Measurements from ENCODE around the gene STYK1. TPM values are rescaled to one million over a fixed set of nuclear protein-coding genes. Genes with fewer than 3 reads are reported as not detected.
"Not testable (repeated sequence)": the region's sequence is repeated elsewhere in the genome, so short reads cannot be mapped to it uniquely, and the experiment has no call there.

The STYK1 gene
- total and polyA plus RNA-seq, 4 experiments from 2014 or later = not detected

- Histone ChIP-seq H3K27me3 (ENCODE audit: insufficient read depth, low read length) (no peaks in the 10 kb centered on the region), H3K9me3 (ENCODE audit: control insufficient read depth in 1 of 2, low read length in 2 of 2) (no peaks in the 10 kb centered on the region), H3K4me1 (ENCODE audit: insufficient read depth, low read length) (peaks cover 4% of the 10 kb centered on the region), H3K27ac (ENCODE audit: low read depth, low read length) (no peak overlapping the region), H3K4me3 (ENCODE audit: low read length in 2 of 2) (no peak overlapping the region), H3K36me3 (ENCODE audit: insufficient read depth, low read length) (no peaks in the 10 kb centered on the region)
- ChIA-PET CTCF (ENCODE audit: partially characterized antibody) (no interaction called here), POLR2A (ENCODE audit: partially characterized antibody) (no interaction called here)
- Mint-ChIP-seq H3K4me1 (peaks cover 6 to 9% (median 7%) of the 10 kb centered on the region in 4 donors), H3K27me3 (peaks cover 14 to 17% of the 10 kb centered on the region in 2 donors), H3K4me3 (no peak overlapping the region), H3K36me3 (no peaks in the 10 kb centered on the region), H3K9me3 (no peaks in the 10 kb centered on the region), H3K27ac (no peak overlapping the region)
- intact Hi-C loops (cut with micrococcal nuclease) = no loop called here
- no peak for DNase-seq
These were observed 10.0 kb downstream of the STYK1 start for GRCh38 chr12:10663869-10664268.

GRCh38 chr12:10661338-10661737, 12.5 kb downstream of the STYK1 start:
- Histone ChIP-seq H3K36me3 (ENCODE audit: insufficient read depth, low read length) (no peaks in the 10 kb centered on the region), H3K27me3 (ENCODE audit: insufficient read depth, low read length) (no peaks in the 10 kb centered on the region), H3K27ac (ENCODE audit: low read depth, low read length) (no peak overlapping the region), H3K4me3 (ENCODE audit: low read length in 2 of 2) (no peak overlapping the region), H3K9me3 (ENCODE audit: control insufficient read depth in 1 of 2, low read length in 2 of 2) (no peaks in the 10 kb centered on the region), H3K4me1 (ENCODE audit: insufficient read depth, low read length) (no peaks in the 10 kb centered on the region)
- Mint-ChIP-seq H3K9me3 (peaks cover 0 to 8% (median 6%) of the 10 kb centered on the region in 8 donors), H3K4me3 (no peak overlapping the region), H3K27me3 (peaks cover 8 to 24% of the 10 kb centered on the region in 2 donors), H3K36me3 (no peaks in the 10 kb centered on the region), H3K4me1 (no peaks in the 10 kb centered on the region), H3K27ac (no peak overlapping the region)
- CTCF ChIA-PET (ENCODE audit: partially characterized antibody) = no interaction called here
- intact Hi-C loops (cut with micrococcal nuclease) = no loop called here
- POLR2A ChIA-PET (ENCODE audit: partially characterized antibody) = no interaction called here
- DNase-seq = no peak

GRCh38 chr12:10654003-10654402, 19.8 kb downstream of the STYK1 start:
- Histone ChIP-seq H3K4me3 (ENCODE audit: low read length in 2 of 2) (no peak overlapping the region), H3K27me3 (ENCODE audit: insufficient read depth, low read length) (no peaks in the 10 kb centered on the region), H3K9me3 (ENCODE audit: control insufficient read depth in 1 of 2, low read length in 2 of 2) (no peaks in the 10 kb centered on the region), H3K36me3 (ENCODE audit: insufficient read depth, low read length) (no peaks in the 10 kb centered on the region), H3K4me1 (ENCODE audit: insufficient read depth, low read length) (no peaks in the 10 kb centered on the region), H3K27ac (ENCODE audit: low read depth, low read length) (no peak overlapping the region)
- Mint-ChIP-seq H3K36me3 (no peaks in the 10 kb centered on the region), H3K27me3 (peaks cover 6 to 17% of the 10 kb centered on the region in 2 donors), H3K27ac (no peak overlapping the region), H3K4me1 (no peaks in the 10 kb centered on the region), H3K9me3 (peaks cover 3 to 16% (median 7%) of the 10 kb centered on the region in 8 donors), H3K4me3 (no peak overlapping the region)
- CTCF ChIA-PET (ENCODE audit: partially characterized antibody) = no interaction called here
- no peak for DNase-seq
- intact Hi-C loops (cut with micrococcal nuclease) = no loop called here
- POLR2A ChIA-PET (ENCODE audit: partially characterized antibody) = no interaction called here

GRCh38 chr12:10652192-10652591, 21.7 kb downstream of the STYK1 start:
- Mint-ChIP-seq H3K4me1 (no peaks in the 10 kb centered on the region), H3K9me3 (peaks cover 5 to 25% (median 14%) of the 10 kb centered on the region in 8 donors), H3K27ac (no peak overlapping the region), H3K27me3 (peaks cover 10 to 18% of the 10 kb centered on the region in 2 donors), H3K4me3 (no peak overlapping the region), H3K36me3 (peaks cover 2 to 8% of the 10 kb centered on the region in 2 donors)
- Histone ChIP-seq H3K9me3 (ENCODE audit: control insufficient read depth in 1 of 2, low read length in 2 of 2) (no peaks in the 10 kb centered on the region), H3K36me3 (ENCODE audit: insufficient read depth, low read length) (no peaks in the 10 kb centered on the region), H3K27me3 (ENCODE audit: insufficient read depth, low read length) (no peaks in the 10 kb centered on the region), H3K4me1 (ENCODE audit: insufficient read depth, low read length) (no peaks in the 10 kb centered on the region), H3K27ac (ENCODE audit: low read depth, low read length) (no peak overlapping the region), H3K4me3 (ENCODE audit: low read length in 2 of 2) (no peak overlapping the region)
- ChIA-PET POLR2A (ENCODE audit: partially characterized antibody) (no interaction called here), CTCF (ENCODE audit: partially characterized antibody) (no interaction called here)
- intact Hi-C loops (cut with micrococcal nuclease) = no loop called here
- no peak for DNase-seq

GRCh38 chr12:10646576-10646975, 27.3 kb downstream of the STYK1 start:
- H3K4me3 ChIP-seq (ENCODE audit: low read length in 2 of 2); DNase-seq; intact Hi-C loops (cut with micrococcal nuclease); H3K27me3 ChIP-seq (ENCODE audit: insufficient read depth, low read length); H3K9me3 ChIP-seq (ENCODE audit: control insufficient read depth in 1 of 2, low read length in 2 of 2); CTCF ChIA-PET (ENCODE audit: partially characterized antibody); POLR2A ChIA-PET (ENCODE audit: partially characterized antibody); H3K4me1 Mint-ChIP-seq; H3K36me3 ChIP-seq (ENCODE audit: insufficient read depth, low read length); H3K4me1 ChIP-seq (ENCODE audit: insufficient read depth, low read length); H3K27ac ChIP-seq (ENCODE audit: low read depth, low read length); H3K4me3 Mint-ChIP-seq; H3K27ac Mint-ChIP-seq: not testable (repeated sequence)
- Mint-ChIP-seq H3K27me3 (peaks cover 15 to 23% of the 10 kb centered on the region in 2 donors), H3K9me3 (peaks cover 7 to 39% (median 34%) of the 10 kb centered on the region in 8 donors), H3K36me3 (peaks cover 15 to 18% of the 10 kb centered on the region in 2 donors)

- intact Hi-C loops (cut with micrococcal nuclease) = no loop called here
- no peak for DNase-seq
- POLR2A ChIA-PET (ENCODE audit: partially characterized antibody) = no interaction called here
- H3K9me3 ChIP-seq (ENCODE audit: control insufficient read depth in 1 of 2, low read length in 2 of 2) = no peaks in the 10 kb centered on the region
- Mint-ChIP-seq H3K4me3 (no peak overlapping the region), H3K4me1 (no peaks in the 10 kb centered on the region), H3K9me3 (peaks cover 7 to 39% (median 34%) of the 10 kb centered on the region in 8 donors), H3K27ac (peak overlapping the region in 1 of 7 donors; percentile 68), H3K27me3 (peaks cover 15 to 21% of the 10 kb centered on the region in 2 donors), H3K36me3 (peaks cover 15 to 18% of the 10 kb centered on the region in 2 donors)
- no peaks in the 10 kb centered on the region for H3K4me1 ChIP-seq (ENCODE audit: insufficient read depth, low read length)
- CTCF ChIA-PET (ENCODE audit: partially characterized antibody) = no interaction called here
- peaks cover 3% of the 10 kb centered on the region for H3K27me3 ChIP-seq (ENCODE audit: insufficient read depth, low read length)
- no peaks in the 10 kb centered on the region for H3K36me3 ChIP-seq (ENCODE audit: insufficient read depth, low read length)
- H3K4me3 ChIP-seq (ENCODE audit: low read length in 2 of 2) = no peak overlapping the region
- no peak overlapping the region for H3K27ac ChIP-seq (ENCODE audit: low read depth, low read length)
These were observed 27.9 kb downstream of the STYK1 start for GRCh38 chr12:10645910-10646309.

GRCh38 chr12:10641735-10642500, 31.9 kb downstream of the STYK1 start:
- peaks cover 5 to 29% (median 24%) of the 10 kb centered on the region in 8 donors for H3K9me3 Mint-ChIP-seq
- H3K4me3 Mint-ChIP-seq = no peak overlapping the region
- H3K27ac Mint-ChIP-seq = no peak overlapping the region
- peaks cover 3% of the 10 kb centered on the region for H3K27me3 ChIP-seq (ENCODE audit: insufficient read depth, low read length)
- ChIA-PET CTCF (ENCODE audit: partially characterized antibody) (no interaction called here), POLR2A (ENCODE audit: partially characterized antibody) (no interaction called here)
- H3K9me3 ChIP-seq (ENCODE audit: control insufficient read depth in 1 of 2, low read length in 2 of 2) = no peaks in the 10 kb centered on the region
- H3K27me3 Mint-ChIP-seq = peaks cover 13 to 21% of the 10 kb centered on the region in 2 donors
- H3K4me1 Mint-ChIP-seq = no peaks in the 10 kb centered on the region
- peaks cover 7 to 16% of the 10 kb centered on the region in 2 donors for H3K36me3 Mint-ChIP-seq
- intact Hi-C loops (cut with micrococcal nuclease) = no loop called here
- no peaks in the 10 kb centered on the region for H3K36me3 ChIP-seq (ENCODE audit: insufficient read depth, low read length)
- H3K27ac ChIP-seq (ENCODE audit: low read depth, low read length) = no peak overlapping the region
- H3K4me1 ChIP-seq (ENCODE audit: insufficient read depth, low read length) = no peaks in the 10 kb centered on the region
- DNase-seq = no peak
- H3K4me3 ChIP-seq (ENCODE audit: low read length in 2 of 2) = no peak overlapping the region

Measured in CD4-positive, alpha-beta memory T cell (primary cell).